SH-SY5Y (cell line): ENCODE data around the gene OR1E2.

Experiments used
- GATA2 ChIP-seq: IDR thresholded peaks from 2 replicates; pipeline ENCODE4 v1.6.1; 2011; ENCODE audit warnings: mild to moderate bottlenecking, low read depth, low read length
- GATA3 ChIP-seq: IDR thresholded peaks from 2 replicates; pipeline ENCODE4 v1.6.1; 2011; ENCODE audit warnings: low read depth, mild to moderate bottlenecking, low read length, moderate library complexity

DNA sequence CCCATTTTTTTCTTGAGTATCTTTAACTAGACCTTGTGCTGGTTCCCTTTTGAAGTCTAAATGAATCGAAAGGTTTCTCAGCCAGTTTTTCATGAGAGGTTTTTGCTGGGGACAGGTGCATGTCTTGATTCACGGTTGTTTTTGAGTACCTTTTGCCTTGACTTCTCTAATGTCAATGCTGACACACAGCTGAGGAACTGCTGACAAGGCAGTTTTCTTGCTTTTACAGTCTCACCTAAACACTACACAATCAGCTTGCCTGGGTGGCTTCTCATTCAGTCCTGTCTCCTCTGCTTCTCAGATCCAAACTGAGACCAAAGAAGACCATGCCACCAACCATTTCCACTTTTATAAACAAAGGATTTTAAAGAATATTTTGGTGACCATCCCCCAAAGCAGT lies 15.4 kb downstream of the OR1E2 start:
- TF ChIP-seq GATA2, result no peak
- no peak for TF ChIP-seq GATA3
